Erythroblast (primary cell): ENCODE data around the gene EEFSEC.

Experiments used
- GATA1 ChIP-seq: IDR thresholded peaks from 2 replicates; pipeline ENCODE4 v1.6.1; 2011; ENCODE audit warnings: low read depth, mild to moderate bottlenecking, control low read depth, low read length, moderate library complexity
- POLR2A ChIP-seq: IDR thresholded peaks from 2 replicates; pipeline ENCODE4 v1.6.1; 2011; ENCODE audit warnings: mild to moderate bottlenecking, low read length

DNA sequence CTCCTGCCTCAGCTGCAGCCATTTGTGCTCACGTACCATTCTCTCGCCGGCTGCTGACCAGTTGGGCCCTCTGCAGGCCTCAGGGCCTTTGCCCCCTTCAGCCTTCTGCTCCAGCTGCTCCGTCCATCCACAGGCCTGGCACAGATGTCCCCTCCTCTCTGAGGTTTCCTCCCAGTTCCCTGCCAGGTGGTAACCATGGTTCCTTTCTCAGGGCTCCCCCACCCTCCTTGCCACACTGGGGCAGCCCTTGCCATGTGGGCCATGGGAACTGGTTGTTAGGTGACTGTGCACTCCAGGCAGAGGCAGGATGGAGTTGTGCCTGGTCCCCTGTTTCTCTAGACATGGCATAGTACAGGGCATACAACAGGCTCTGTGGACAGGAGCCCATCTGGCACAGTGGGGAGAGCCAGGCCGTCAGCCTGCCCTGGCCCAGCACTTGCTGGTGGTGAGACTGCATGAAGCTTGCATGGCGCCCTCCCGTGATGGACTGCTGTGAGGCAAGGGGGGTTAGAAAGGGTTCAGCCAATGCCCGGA is 164.5 kb downstream of the EEFSEC start:
- TF ChIP-seq POLR2A (no peak), GATA1 (no peak)
